Endothelial cell of umbilical vein (primary cell): ENCODE measurements around the gene PYROXD2.

Experiments
- CTCF ChIP-seq, 2 donors: IDR thresholded peaks; 1 replicate in 1 of 2; 2 replicates in 1 of 2; pipeline ENCODE4 v1.5.1; 2011; ENCODE audit warnings: low read length in 2 of 2, mild to moderate bottlenecking in 2 of 2, moderate library complexity in 2 of 2, control low read depth in 1 of 2, inconsistent platforms in 1 of 2, low read depth in 1 of 2; ENCODE audit not compliant: insufficient read depth in 1 of 2; ENCODE audit errors: extremely low read depth in 1 of 2
- EZH2 ChIP-seq: IDR thresholded peaks from 2 replicates; pipeline ENCODE4 v1.6.1; 2012; ENCODE audit warnings: borderline replicate concordance, low read depth, mild to moderate bottlenecking, moderate library complexity, low read length, inconsistent platforms; ENCODE audit not compliant: severe bottlenecking
- MAX ChIP-seq: IDR thresholded peaks from 2 replicates; pipeline ENCODE4 v1.6.1; 2011; ENCODE audit not compliant: insufficient read depth, insufficient read length
- MYC ChIP-seq: IDR thresholded peaks from one replicate; pipeline ENCODE4 v1.6.1; 2011; ENCODE audit warnings: mild to moderate bottlenecking, low read depth, low read length
- POLR2A ChIP-seq: IDR thresholded peaks from 2 replicates; pipeline ENCODE4 v1.6.1; 2012; ENCODE audit warnings: low read depth, mild to moderate bottlenecking, control low read depth, low read length

- no peak for TF ChIP-seq POLR2A
- TF ChIP-seq CTCF (IDR thresholded peaks at IDR 0.05; ENCODE audit: extremely low read depth in 1 of 2, insufficient read depth in 1 of 2, low read depth in 1 of 2, low read length in 2 of 2) = no peak
- no peak for TF ChIP-seq EZH2
- no peak for TF ChIP-seq MAX
- TF ChIP-seq MYC = no peak
Observed at GRCh38 chr10:98463976-98464754, 49.2 kb upstream of the PYROXD2 start.
